Endothelial cell of umbilical vein (primary cell): ENCODE data around the gene ZNF525. TPM values are rescaled to one million over a fixed set of nuclear protein-coding genes. Genes with fewer than 3 reads are reported as not detected.

ENCODE experiments used
- BruUV-seq: library from RNA; stranded (reverse); fragments of 400-500 nt; replicated peaks from 2 replicates; lab custom pipeline; 2021; lab: Mats Ljungman, UMichigan
- CTCF ChIA-PET: fragments of 300-600, 350-600 bp; sonication (Branson Sonifier 250); formaldehyde crosslinking; loops from one replicate; lab custom pipeline; 2021; ENCODE audit warnings: antibody characterized with exemption, inconsistent platforms; lab: Charles Lee
- POLR2A ChIA-PET: fragments of 300-600, 350-600 bp; sonication (Branson Sonifier 250); formaldehyde crosslinking; loops from one replicate; lab custom pipeline; 2021; ENCODE audit warnings: antibody characterized with exemption, inconsistent platforms; lab: Charles Lee
- DNase-seq: peaks from one replicate; pipeline ENCODE4 v3.0.0-alpha.2; 2011; ENCODE audit warnings: low read depth, low spot score
- FAIRE-seq: peaks from 2 replicates; lab custom pipeline; 2011; peaks lifted over from hg19 to GRCh38; lab: Jason Lieb, UNC
- H2AFZ ChIP-seq: 2 replicates; pipeline ENCODE4 v1.6.0; 2012; ENCODE audit warnings: low read depth, low read length, control low read depth, inconsistent platforms
- H3K27ac ChIP-seq: 2 replicates; pipeline ENCODE4 v1.5.1; 2011; ENCODE audit warnings: low read depth, mild to moderate bottlenecking, control low read depth, low read length, moderate library complexity; ENCODE audit not compliant: insufficient read depth
- H3K27me3 ChIP-seq, 2 experiments: 2 replicates each; pipeline versions ENCODE4 v1.6.0 to v1.6.1; 2011; ENCODE audit warnings: low read length in 2 of 2, mixed read lengths in 1 of 2; ENCODE audit not compliant: control insufficient read depth in 2 of 2, insufficient read depth in 2 of 2
- H3K36me3 ChIP-seq, 2 experiments: 2 replicates in 1 of 2; 3 replicates in 1 of 2; pipeline ENCODE4 v1.5.1; 2011; ENCODE audit warnings: low read length in 2 of 2, mild to moderate bottlenecking in 1 of 2, moderate library complexity in 1 of 2; ENCODE audit not compliant: control insufficient read depth in 2 of 2, insufficient read depth in 2 of 2; ENCODE audit errors: extremely low read depth in 1 of 2
- H3K4me1 ChIP-seq: 3 replicates; pipeline ENCODE4 v1.5.1; 2011; ENCODE audit warnings: mild to moderate bottlenecking, low read length; ENCODE audit not compliant: control insufficient read depth, insufficient read depth; ENCODE audit errors: extremely low read depth
- H3K4me2 ChIP-seq: 2 replicates; pipeline ENCODE4 v1.6.1; 2011; ENCODE audit warnings: low read length, control low read depth, mixed read lengths; ENCODE audit not compliant: insufficient read depth
- H3K4me3 ChIP-seq, 3 experiments: fragments of 200-600 bp in 1 of 3; sonication (generic), shearing (Covaris generic) in 1 of 3; replicated peaks in 1 of 3; 2 replicates each; pipeline ENCODE4 v1.5.1; 2011 to 2016; ENCODE audit warnings: control low read depth in 3 of 3, low read length in 3 of 3, mild to moderate bottlenecking in 2 of 3, inconsistent platforms in 1 of 3, low read depth in 1 of 3, moderate library complexity in 1 of 3; ENCODE audit not compliant: insufficient read depth in 1 of 3
- H3K79me2 ChIP-seq: 2 replicates; pipeline ENCODE4 v1.6.0; 2012; ENCODE audit warnings: low read length, inconsistent platforms; ENCODE audit not compliant: control insufficient read depth, insufficient read depth
- H3K9ac ChIP-seq: replicated peaks from 2 replicates; pipeline ENCODE3; 2011; ENCODE audit warnings: low read length, control low read depth; ENCODE audit not compliant: insufficient read depth; ENCODE audit errors: extremely low read depth
- H3K9me1 ChIP-seq: replicated peaks from 3 replicates; pipeline ENCODE4 v1.6.0; 2011; ENCODE audit warnings: mild to moderate bottlenecking, low read length; ENCODE audit not compliant: control insufficient read depth, insufficient read depth; ENCODE audit errors: extremely low read depth
- H3K9me3 ChIP-seq: replicated peaks from 2 replicates; pipeline ENCODE4 v1.5.1; 2012; ENCODE audit warnings: low read length, inconsistent platforms; ENCODE audit not compliant: control insufficient read depth, insufficient read depth
- H4K20me1 ChIP-seq: replicated peaks from 2 replicates; pipeline ENCODE3; 2011; ENCODE audit warnings: mild to moderate bottlenecking, low read length; ENCODE audit not compliant: control insufficient read depth, insufficient read depth; ENCODE audit errors: extremely low read depth
- CTCF ChIP-seq, 2 donors: IDR thresholded peaks; 1 replicate in 1 of 2; 2 replicates in 1 of 2; pipeline ENCODE4 v1.5.1; 2011; ENCODE audit warnings: low read length in 2 of 2, mild to moderate bottlenecking in 2 of 2, moderate library complexity in 2 of 2, control low read depth in 1 of 2, inconsistent platforms in 1 of 2, low read depth in 1 of 2; ENCODE audit not compliant: insufficient read depth in 1 of 2; ENCODE audit errors: extremely low read depth in 1 of 2
- FOS ChIP-seq: IDR thresholded peaks from 2 replicates; pipeline ENCODE4 v1.6.1; 2011; ENCODE audit warnings: mild to moderate bottlenecking, low read length, moderate library complexity, borderline replicate concordance; ENCODE audit not compliant: insufficient read depth
- GATA2 ChIP-seq: IDR thresholded peaks from 2 replicates; pipeline ENCODE4 v1.7.0; 2011; ENCODE audit warnings: low read depth, mild to moderate bottlenecking, moderate library complexity, mixed read lengths, low read length; ENCODE audit not compliant: insufficient read length, insufficient read depth
- POLR2A ChIP-seq: IDR thresholded peaks from 2 replicates; pipeline ENCODE4 v1.6.1; 2012; ENCODE audit warnings: low read depth, mild to moderate bottlenecking, control low read depth, low read length
- dilution Hi-C: fragments of 300-500 bp; cut with MboI; formaldehyde crosslinking; loops from one replicate; pipeline ENCODE4 v1.15.0; 2019; ENCODE audit warnings: low sequenced_read_pairs; ENCODE audit not compliant: extremely low pct_ligation_motif_present
- intact Hi-C: fragments of 100-400 bp; cut with micrococcal nuclease; formaldehyde crosslinking; loops from one replicate; pipeline ENCODE4 v1.10.0; 2022
- polyA plus RNA-seq, 4 experiments: library from polyadenylated mRNA; depleted of rRNA in 3 of 4; stranded (reverse) in 3 of 4; unstranded in 1 of 4; fragments of >200 nt; gene quantifications; 2 replicates each; pipeline versions ENCODE4 v1.2.1 to v1.2.3, GENCODE V29; 2011 to 2012; ENCODE audit warnings: missing spikeins in 1 of 4
- small RNA-seq: library from RNA; depleted of rRNA; stranded (forward); fragments of <200 nt; gene quantifications from one replicate; pipeline ENCODE3, GENCODE V24; 2012; ENCODE audit warnings: low replicate concordance, low read depth; ENCODE audit not compliant: insufficient read depth, insufficient read length
- total RNA-seq: library from RNA; stranded (reverse); gene quantifications from 2 replicates; pipeline ENCODE4 v1.2.3, GENCODE V29; 2021

Gene ZNF525
- total and polyA plus RNA-seq, 2 donors (not counting 3 experiments of a cell fraction or from before 2014, with no cell fraction given) = 0.59 to 3.8 TPM

GRCh38 chr19:53432088-53432661 lies 66.7 kb downstream of the ZNF525 start:
- DNase-seq (peak; percentile 35), FAIRE-seq (peak; percentile 31)
- CTCF ChIA-PET = interaction anchor here (1.4 to 1.7 kb wide), 2 partner anchors 89 to 237 kb away, joined by 5 to 7 read pairs; no protein-coding TSS in a partner anchor
- H3K79me2 ChIP-seq = peaks cover 8% of the 10 kb centered on the region
- no peaks in the 10 kb centered on the region for H3K9me1 ChIP-seq
- H4K20me1 ChIP-seq = no peaks in the 10 kb centered on the region
- H3K4me1 ChIP-seq = peaks cover 14% of the 10 kb centered on the region
- peak overlapping the region; percentile 84 for H2AFZ ChIP-seq
- no peaks in the 10 kb centered on the region for H3K36me3 ChIP-seq
- no peaks in the 10 kb centered on the region for H3K27me3 ChIP-seq
- H3K9me3 ChIP-seq = no peaks in the 10 kb centered on the region
- intact Hi-C loops = loop anchor here (5.0 to 10.0 kb wide), 3 partner anchors 35 to 237 kb away; partner anchors contain the start of genes ZNF665, ZNF765 and ZNF813
- H3K27ac ChIP-seq = peak overlapping the region; percentile 80
- no peak for TF ChIP-seq CTCF (IDR thresholded peaks at IDR 0.05; ENCODE audit: extremely low read depth in 1 of 2, insufficient read depth in 1 of 2, low read depth in 1 of 2, low read length in 2 of 2)
- TF ChIP-seq GATA2 = no peak
- TF ChIP-seq FOS = no peak
- TF ChIP-seq POLR2A = no peak
- dilution Hi-C loops = no loop called here
- H3K4me2 ChIP-seq = peak overlapping the region; percentile 93
- peak overlapping the region; percentile 74 to 98 (median 98) for H3K4me3 ChIP-seq
- POLR2A ChIA-PET = no interaction called here
- TSS peak; percentile 78 for BruUV-seq
- H3K9ac ChIP-seq = peak overlapping the region; percentile 96

Small RNA genes lying within 50 kb of the gene (small RNA-seq; reads per million reads assigned to genes)
- not detected for gene RPL39P36

Other genes starting within 250 kb of the ZNF525 start
- 0.69 TPM in 1 of 2 replicates, not detected in the other for gene ZNF415, start 232.8 kb upstream of the ZNF525 start, total RNA-seq
- 0.30 and 0.48 TPM in 2 replicates for gene ZNF415, start 232.8 kb upstream of the ZNF525 start, polyA plus RNA-seq
- gene ZNF347, start 206.7 kb upstream of the ZNF525 start, total RNA-seq = 6.3 and 6.6 TPM in 2 replicates
- gene ZNF347, start 206.7 kb upstream of the ZNF525 start, polyA plus RNA-seq = 0.94 and 1.5 TPM in 2 replicates
- gene ZNF665, start 172.3 kb upstream of the ZNF525 start, total RNA-seq = 1.8 and 2.1 TPM in 2 replicates
- gene ZNF665, start 172.3 kb upstream of the ZNF525 start, polyA plus RNA-seq = 1.3 and 2.7 TPM in 2 replicates
- 15.8 and 21.0 TPM in 2 replicates for gene ZNF677, start 110.8 kb upstream of the ZNF525 start, total RNA-seq
- 10.0 and 13.4 TPM in 2 replicates for gene ZNF677, start 110.8 kb upstream of the ZNF525 start, polyA plus RNA-seq
- gene VN1R2, start 107.4 kb upstream of the ZNF525 start, total RNA-seq = not detected in 2 replicates
- not detected in 2 replicates for gene VN1R2, start 107.4 kb upstream of the ZNF525 start, polyA plus RNA-seq
- gene VN1R4, start 98.0 kb upstream of the ZNF525 start, total RNA-seq = not detected in 2 replicates
- not detected in 2 replicates for gene VN1R4, start 98.0 kb upstream of the ZNF525 start, polyA plus RNA-seq
- 4.6 and 5.0 TPM in 2 replicates for gene ZNF845, start 32.0 kb upstream of the ZNF525 start, total RNA-seq
- gene ZNF845, start 32.0 kb upstream of the ZNF525 start, polyA plus RNA-seq = 0.78 and 0.88 TPM in 2 replicates
- 7.3 and 7.7 TPM in 2 replicates for gene ZNF765, start 29.4 kb downstream of the ZNF525 start, total RNA-seq
- gene ZNF765, start 29.4 kb downstream of the ZNF525 start, polyA plus RNA-seq = 2.5 and 2.7 TPM in 2 replicates
- gene ZNF761, start 66.3 kb downstream of the ZNF525 start, total RNA-seq = 7.3 and 8.8 TPM in 2 replicates
- gene ZNF761, start 66.3 kb downstream of the ZNF525 start, polyA plus RNA-seq = 5.7 and 6.4 TPM in 2 replicates
- 2.3 TPM in 2 replicates for gene ZNF813, start 102.0 kb downstream of the ZNF525 start, total RNA-seq
- 0.37 and 0.47 TPM in 2 replicates for gene ZNF813, start 102.0 kb downstream of the ZNF525 start, polyA plus RNA-seq
- gene ZNF331, start 172.4 kb downstream of the ZNF525 start, total RNA-seq = 11.2 TPM in 2 replicates
- gene ZNF331, start 172.4 kb downstream of the ZNF525 start, polyA plus RNA-seq = 3.9 and 6.2 TPM in 2 replicates